A673 (cell line): Measurements from ENCODE around the gene ZAR1L. TPM values are rescaled to one million over a fixed set of nuclear protein-coding genes. Genes with fewer than 3 reads are reported as not detected.
"Not testable (repeated sequence)": the region's sequence is repeated elsewhere in the genome, so short reads cannot be mapped to it uniquely, and the experiment has no call there.

ENCODE experiments used
- BruUV-seq: library from RNA; stranded (reverse); fragments of 400-500 nt; replicated peaks from 2 replicates; lab custom pipeline; 2021; lab: Mats Ljungman, UMichigan
- CTCF ChIA-PET: fragments of 300-600 bp; sonication (Branson Sonifier 250); formaldehyde crosslinking; loops from one replicate; lab custom pipeline; 2022; ENCODE audit warnings: antibody characterized with exemption; lab: Charles Lee
- POLR2A ChIA-PET: fragments of 300-600 bp; sonication (Branson Sonifier 250); formaldehyde crosslinking; loops from one replicate; lab custom pipeline; 2022; ENCODE audit warnings: antibody characterized with exemption; ENCODE audit not compliant: low non-redundant PET; lab: Charles Lee
- DNase-seq: peaks from one replicate; pipeline ENCODE4 v3.0.0-alpha.2; 2015; ENCODE audit warnings: low spot score
- H3K27ac ChIP-seq: fragments of 200-600 bp; sonication (generic); 2 replicates; pipeline ENCODE4 v1.5.1; 2016; ENCODE audit warnings: mixed run types, low read depth, mild to moderate bottlenecking, mixed read lengths, antibody characterized with exemption, low read length; ENCODE audit not compliant: poor library complexity, severe bottlenecking
- H3K27me3 ChIP-seq: fragments of 200-600 bp; sonication (generic); replicated peaks from 2 replicates; pipeline ENCODE4 v1.6.1; 2017; ENCODE audit warnings: mixed run types, low read depth, mild to moderate bottlenecking, mixed read lengths, antibody characterized with exemption, low read length; ENCODE audit not compliant: insufficient read depth, poor library complexity
- H3K36me3 ChIP-seq: fragments of 200-600 bp; sonication (generic); 2 replicates; pipeline ENCODE4 v1.6.1; 2016; ENCODE audit warnings: mixed run types, mild to moderate bottlenecking, mixed read lengths, antibody characterized with exemption, low read length; ENCODE audit not compliant: insufficient read depth, poor library complexity, severe bottlenecking
- H3K4me1 ChIP-seq: fragments of 200-600 bp; sonication (generic); 2 replicates; pipeline ENCODE4 v1.6.1; 2017; ENCODE audit warnings: mixed run types, mild to moderate bottlenecking, mixed read lengths, antibody characterized with exemption, low read length; ENCODE audit not compliant: insufficient read depth, poor library complexity, severe bottlenecking
- H3K4me3 ChIP-seq: fragments of 200-600 bp; sonication (generic); 2 replicates; pipeline ENCODE4 v1.5.1; 2016; ENCODE audit warnings: low read depth, mixed run types, mild to moderate bottlenecking, mixed read lengths, low read length; ENCODE audit not compliant: poor library complexity, severe bottlenecking
- H3K9me3 ChIP-seq: fragments of 200-600 bp; sonication (generic); 2 replicates; pipeline ENCODE4 v1.6.1; 2016; ENCODE audit warnings: mixed run types, low read depth, mild to moderate bottlenecking, mixed read lengths, antibody characterized with exemption, low read length; ENCODE audit not compliant: poor library complexity, severe bottlenecking
- CTCF ChIP-seq: fragments of 300-800, 200-600 bp; sonication (generic); conservative IDR thresholded peaks from 2 replicates; pipeline ENCODE4 v1.5.1; 2017; ENCODE audit warnings: low read depth, mild to moderate bottlenecking, antibody characterized with exemption, low read length, moderate library complexity, mixed read lengths
- EZH2 ChIP-seq: fragments of 200-600 bp; sonication (generic); IDR thresholded peaks from 2 replicates; pipeline ENCODE4 v1.6.1; 2017; ENCODE audit warnings: borderline replicate concordance, low read depth, mild to moderate bottlenecking, mixed read lengths, antibody characterized with exemption, low read length; ENCODE audit not compliant: poor library complexity, severe bottlenecking
- intact Hi-C: fragments of 100-400 bp; cut with micrococcal nuclease; formaldehyde crosslinking; loops from one replicate; pipeline ENCODE4 v1.10.0; 2022; ENCODE audit not compliant: unreplicated experiment
- total RNA-seq: library from RNA; stranded (reverse); gene quantifications from 2 replicates; pipeline ENCODE4 v1.2.3, GENCODE V29; 2021

The ZAR1L gene
- total RNA-seq, 1 experiment from 2014 or later: not detected

GRCh38 chr13:32354040-32354439 is 38.9 kb upstream of the ZAR1L start:
- Histone ChIP-seq H3K4me1 (no peaks in the 10 kb centered on the region), H3K27me3 (no peaks in the 10 kb centered on the region), H3K36me3 (peaks cover 14% of the 10 kb centered on the region), H3K9me3 (no peaks in the 10 kb centered on the region), H3K4me3 (no peak overlapping the region), H3K27ac (no peak overlapping the region)
- no peak for DNase-seq
- BruUV-seq: no TSS peak
- ChIA-PET POLR2A (no interaction called here), CTCF (no interaction called here)
- intact Hi-C loops: no loop called here
- TF ChIP-seq CTCF: no peak
- no peak for TF ChIP-seq EZH2

GRCh38 chr13:32350839-32351441 is 35.8 kb upstream of the ZAR1L start:
- DNase-seq, BruUV-seq, intact Hi-C loops, H3K4me3 ChIP-seq, H3K9me3 ChIP-seq, H3K4me1 ChIP-seq, H3K27me3 ChIP-seq, H3K27ac ChIP-seq, POLR2A ChIA-PET, CTCF ChIA-PET: not testable (repeated sequence)
- H3K36me3 ChIP-seq: peaks cover 27% of the 10 kb centered on the region

GRCh38 chr13:32347651-32348050 is 32.5 kb upstream of the ZAR1L start:
- BruUV-seq: no TSS peak
- Histone ChIP-seq H3K27me3 (no peaks in the 10 kb centered on the region), H3K27ac (no peak overlapping the region), H3K4me3 (no peak overlapping the region), H3K9me3 (no peaks in the 10 kb centered on the region), H3K4me1 (no peaks in the 10 kb centered on the region), H3K36me3 (peaks cover 27% of the 10 kb centered on the region)
- ChIA-PET CTCF (no interaction called here), POLR2A (interaction anchor here (0.7 kb wide), 1 partner anchor 165 kb away, joined by 3 read pairs; no protein-coding TSS in a partner anchor)
- intact Hi-C loops: no loop called here
- DNase-seq: no peak
- TF ChIP-seq EZH2: no peak
- no peak for TF ChIP-seq CTCF

- H3K9me3 ChIP-seq: peaks cover 8% of the 10 kb centered on the region
- intact Hi-C loops: no loop called here
- TF ChIP-seq EZH2 (no peak), CTCF (no peak)
- H3K4me3 ChIP-seq: no peak overlapping the region
- DNase-seq: no peak
- no peaks in the 10 kb centered on the region for H3K4me1 ChIP-seq
- BruUV-seq: no TSS peak
- POLR2A ChIA-PET: no interaction called here
- no peak overlapping the region for H3K27ac ChIP-seq
- CTCF ChIA-PET: no interaction called here
- no peaks in the 10 kb centered on the region for H3K27me3 ChIP-seq
- H3K36me3 ChIP-seq: peaks cover 18% of the 10 kb centered on the region
Observed at GRCh38 chr13:32340914-32341313, 25.8 kb upstream of the ZAR1L start.
